SU-DHL-6 (cell line): ENCODE measurements around the gene CHN1.

Experiments used
- H2AFZ ChIP-seq: fragments of 200-600 bp; sonication (generic); 2 replicates; pipeline ENCODE4 v1.6.1; 2014; ENCODE audit warnings: low read depth, mild to moderate bottlenecking, moderate library complexity, mixed read lengths, antibody characterized with exemption, low read length; ENCODE audit not compliant: severe bottlenecking
- H3F3A ChIP-seq: fragments of 200-600 bp; shearing (Covaris generic); 2 replicates; pipeline ENCODE4 v1.6.0; 2016; ENCODE audit warnings: antibody characterized with exemption, mild to moderate bottlenecking; ENCODE audit not compliant: insufficient read depth
- H3K27ac ChIP-seq: fragments of 200-600 bp; sonication (generic); 2 replicates; pipeline ENCODE4 v1.5.1; 2016; ENCODE audit warnings: low read depth, mild to moderate bottlenecking, low read length, moderate library complexity, mixed read lengths
- H3K27me3 ChIP-seq: fragments of 200-600 bp; sonication (generic), shearing (Covaris generic); 2 replicates; pipeline ENCODE4 v1.6.0; 2014; ENCODE audit warnings: mild to moderate bottlenecking, low read length
- H3K36me3 ChIP-seq: fragments of 200-600 bp; sonication (generic); 2 replicates; pipeline ENCODE4 v1.6.1; 2014; ENCODE audit warnings: mild to moderate bottlenecking, low read length, mixed read lengths
- H3K4me2 ChIP-seq: fragments of 300-600, 200-600 bp; shearing (Covaris generic), sonication (generic); 2 replicates; pipeline ENCODE4 v1.6.0; 2014; ENCODE audit warnings: low read length, low read depth, mild to moderate bottlenecking; ENCODE audit not compliant: poor library complexity, severe bottlenecking
- H3K4me3 ChIP-seq: fragments of 200-600 bp; sonication (generic); 2 replicates; pipeline ENCODE4 v1.5.1; 2014; ENCODE audit warnings: antibody characterized with exemption, low read length, mild to moderate bottlenecking, mixed read lengths; ENCODE audit not compliant: insufficient read depth, poor library complexity, severe bottlenecking
- H3K79me2 ChIP-seq: fragments of 200-600 bp; sonication (generic); 2 replicates; pipeline ENCODE4 v1.6.1; 2014; ENCODE audit warnings: mild to moderate bottlenecking, low read length, moderate library complexity; ENCODE audit not compliant: insufficient read depth
- H3K9ac ChIP-seq: fragments of 200-600 bp; sonication (generic); 2 replicates; pipeline ENCODE4 v1.7.0; 2014; ENCODE audit warnings: mild to moderate bottlenecking, low read length
- H3K9me2 ChIP-seq: fragments of 200-600 bp; sonication (generic); replicated peaks from 2 replicates; pipeline ENCODE4 v1.6.1; 2014; ENCODE audit warnings: low read length; ENCODE audit not compliant: insufficient read depth
- H3K9me3 ChIP-seq: fragments of 200-600 bp; sonication (generic); 2 replicates; pipeline ENCODE4 v1.6.1; 2014; ENCODE audit warnings: low read length, mixed read lengths; ENCODE audit not compliant: insufficient read depth
- H4K20me1 ChIP-seq: fragments of 200-600 bp; sonication (generic); 2 replicates; pipeline ENCODE4 v1.6.1; 2014; ENCODE audit warnings: low read depth, mild to moderate bottlenecking, antibody characterized with exemption, low read length, moderate library complexity, mixed read lengths
- CTCF ChIP-seq: fragments of 200-600 bp; sonication (generic); IDR thresholded peaks from one replicate; pipeline ENCODE4 v1.5.1; 2017; ENCODE audit warnings: antibody characterized with exemption, mild to moderate bottlenecking, low read length, moderate library complexity; ENCODE audit not compliant: insufficient read depth, poor library complexity, severe bottlenecking
- EZH2phosphoT487 ChIP-seq: fragments of 200-600 bp; sonication (generic), shearing (Covaris generic); conservative IDR thresholded peaks from 2 replicates; pipeline ENCODE4 v1.6.1; 2018; ENCODE audit warnings: mild to moderate bottlenecking, antibody characterized with exemption, low read length, moderate library complexity, mixed read lengths

CHN1 gene

GRCh38 chr2:174874085-174874484 is 131.1 kb downstream of the CHN1 start:
- no peaks in the 10 kb centered on the region for H3K79me2 ChIP-seq
- no peaks in the 10 kb centered on the region for H3K27me3 ChIP-seq
- H3K4me2 ChIP-seq, result no peak overlapping the region
- no peaks in the 10 kb centered on the region for H3K9me3 ChIP-seq
- no peak overlapping the region for H3K9ac ChIP-seq
- no peak overlapping the region for H3K27ac ChIP-seq
- H3K36me3 ChIP-seq, result no peaks in the 10 kb centered on the region
- TF ChIP-seq EZH2phosphoT487 (no peak), CTCF (no peak)
- H3K9me2 ChIP-seq, result no peaks in the 10 kb centered on the region
- no peaks in the 10 kb centered on the region for H4K20me1 ChIP-seq
- H2AFZ ChIP-seq, result no peak overlapping the region
- H3K4me3 ChIP-seq, result no peak overlapping the region
- H3F3A ChIP-seq, result no peaks in the 10 kb centered on the region

- no peak overlapping the region for H3K27ac ChIP-seq
Observed at GRCh38 chr2:174873471-174873870, 131.7 kb downstream of the CHN1 start.

GRCh38 chr2:174870787-174871186 is 134.4 kb downstream of the CHN1 start:
- Histone ChIP-seq H3K4me2 (no peak overlapping the region), H4K20me1 (no peaks in the 10 kb centered on the region), H3K27ac (no peak overlapping the region), H2AFZ (no peak overlapping the region), H3K27me3 (no peaks in the 10 kb centered on the region), H3F3A (no peaks in the 10 kb centered on the region), H3K4me3 (no peak overlapping the region), H3K9me3 (no peaks in the 10 kb centered on the region), H3K79me2 (no peaks in the 10 kb centered on the region), H3K9ac (no peak overlapping the region), H3K9me2 (no peaks in the 10 kb centered on the region), H3K36me3 (no peaks in the 10 kb centered on the region)
- TF ChIP-seq CTCF (no peak), EZH2phosphoT487 (no peak)

More at GRCh38 chr2:174873471-174873870, 131.7 kb downstream of the CHN1 start:
- Histone ChIP-seq H3F3A (no peaks in the 10 kb centered on the region), H3K36me3 (no peaks in the 10 kb centered on the region), H4K20me1 (no peaks in the 10 kb centered on the region), H3K27me3 (no peaks in the 10 kb centered on the region), H3K4me3 (no peak overlapping the region), H2AFZ (no peak overlapping the region), H3K9ac (no peak overlapping the region), H3K9me3 (no peaks in the 10 kb centered on the region), H3K9me2 (no peaks in the 10 kb centered on the region), H3K79me2 (no peaks in the 10 kb centered on the region), H3K4me2 (no peak overlapping the region)
- TF ChIP-seq EZH2phosphoT487 (no peak), CTCF (no peak)

GRCh38 chr2:174868878-174869277 is 136.3 kb downstream of the CHN1 start:
- H3K9me3 ChIP-seq, result no peaks in the 10 kb centered on the region
- no peak overlapping the region for H3K4me2 ChIP-seq
- no peaks in the 10 kb centered on the region for H3F3A ChIP-seq
- H3K36me3 ChIP-seq, result no peaks in the 10 kb centered on the region
- no peak overlapping the region for H2AFZ ChIP-seq
- no peak overlapping the region for H3K27ac ChIP-seq
- no peak overlapping the region for H3K4me3 ChIP-seq
- H3K27me3 ChIP-seq, result no peaks in the 10 kb centered on the region
- no peak for TF ChIP-seq EZH2phosphoT487
- no peak for TF ChIP-seq CTCF
- H3K9ac ChIP-seq, result no peak overlapping the region
- H3K79me2 ChIP-seq, result no peaks in the 10 kb centered on the region
- no peaks in the 10 kb centered on the region for H4K20me1 ChIP-seq
- H3K9me2 ChIP-seq, result no peaks in the 10 kb centered on the region
